ENCODE data around the gene MAP7. TPM values are rescaled to one million over a fixed set of nuclear protein-coding genes. Genes with fewer than 3 reads are reported as not detected.

The MAP7 gene
- total RNA-seq, 3 donors from 2014 or later (not counting 1 experiment from before 2014, with no cell fraction given) = 0.14 to 0.68 (median 0.14) TPM

DNA sequence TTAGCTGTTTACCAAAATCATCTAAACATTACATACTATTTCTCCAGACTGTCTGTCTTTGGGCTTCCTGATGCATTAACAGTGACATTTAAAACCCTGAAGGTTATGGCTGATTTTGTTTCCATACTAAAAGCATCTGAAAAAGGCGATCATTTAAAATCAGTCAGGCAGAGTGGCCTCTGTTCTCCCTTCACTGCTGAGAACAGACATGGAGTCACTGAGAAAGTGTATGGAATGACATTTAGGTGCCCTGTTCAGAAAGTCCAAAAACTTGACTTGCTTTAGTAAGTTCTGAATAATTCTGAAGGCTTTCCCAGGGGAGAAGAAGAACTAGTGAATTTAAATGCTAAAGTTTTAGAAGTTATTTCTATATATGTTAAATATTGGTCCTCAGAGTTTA is 83.0 kb downstream of the MAP7 start:
- no peaks in the 10 kb centered on the region for H3K36me3 Mint-ChIP-seq
- H3K27me3 Mint-ChIP-seq (ENCODE audit: low read depth in 2 of 2) = peaks cover 3 to 31% of the 10 kb centered on the region in 2 donors
- H3K9me3 Mint-ChIP-seq = no peaks in the 10 kb centered on the region
- no peaks in the 10 kb centered on the region for H3K36me3 ChIP-seq (ENCODE audit: control insufficient read depth, insufficient read depth, low read length)
- no peak overlapping the region for H3K4me3 ChIP-seq (ENCODE audit: low read length)
- peaks cover 0 to 14% of the 10 kb centered on the region in 2 donors for H3K4me1 Mint-ChIP-seq
- H3K9me3 ChIP-seq (ENCODE audit: control insufficient read depth, insufficient read depth, low read length) = no peaks in the 10 kb centered on the region
- peaks cover 3% of the 10 kb centered on the region for H3K4me1 ChIP-seq (ENCODE audit: control insufficient read depth, insufficient read depth, low read length)
- no peak overlapping the region for H3K27ac ChIP-seq (ENCODE audit: low read length)
- intact Hi-C loops (cut with micrococcal nuclease) = no loop called here
- no peak overlapping the region for H3K27ac Mint-ChIP-seq
- TF ChIP-seq, protein P1, sequence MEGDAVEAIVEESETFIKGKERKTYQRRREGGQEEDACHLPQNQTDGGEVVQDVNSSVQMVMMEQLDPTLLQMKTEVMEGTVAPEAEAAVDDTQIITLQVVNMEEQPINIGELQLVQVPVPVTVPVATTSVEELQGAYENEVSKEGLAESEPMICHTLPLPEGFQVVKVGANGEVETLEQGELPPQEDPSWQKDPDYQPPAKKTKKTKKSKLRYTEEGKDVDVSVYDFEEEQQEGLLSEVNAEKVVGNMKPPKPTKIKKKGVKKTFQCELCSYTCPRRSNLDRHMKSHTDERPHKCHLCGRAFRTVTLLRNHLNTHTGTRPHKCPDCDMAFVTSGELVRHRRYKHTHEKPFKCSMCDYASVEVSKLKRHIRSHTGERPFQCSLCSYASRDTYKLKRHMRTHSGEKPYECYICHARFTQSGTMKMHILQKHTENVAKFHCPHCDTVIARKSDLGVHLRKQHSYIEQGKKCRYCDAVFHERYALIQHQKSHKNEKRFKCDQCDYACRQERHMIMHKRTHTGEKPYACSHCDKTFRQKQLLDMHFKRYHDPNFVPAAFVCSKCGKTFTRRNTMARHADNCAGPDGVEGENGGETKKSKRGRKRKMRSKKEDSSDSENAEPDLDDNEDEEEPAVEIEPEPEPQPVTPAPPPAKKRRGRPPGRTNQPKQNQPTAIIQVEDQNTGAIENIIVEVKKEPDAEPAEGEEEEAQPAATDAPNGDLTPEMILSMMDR (IDR thresholded peaks at IDR 0.05) = no peak
- H3K27me3 ChIP-seq (ENCODE audit: control insufficient read depth, insufficient read depth, low read length) = peaks cover 4% of the 10 kb centered on the region
- ATAC-seq = no peak
- 100% methylated on average over 1 of the region's 1 CpG for WGBS (ENCODE audit: insufficient coverage)
- no peak for DNase-seq
- no peak overlapping the region for H3K4me3 Mint-ChIP-seq

- no peak overlapping the region for H3K27ac ChIP-seq (ENCODE audit: low read length)
- H3K4me1 ChIP-seq (ENCODE audit: control insufficient read depth, insufficient read depth, low read length) = peaks cover 3% of the 10 kb centered on the region
- WGBS (ENCODE audit: insufficient coverage) = 78% methylated on average over 4 of the region's 4 CpGs
- H3K27me3 Mint-ChIP-seq (ENCODE audit: low read depth in 2 of 2) = peaks cover 4 to 31% of the 10 kb centered on the region in 2 donors
- H3K27me3 ChIP-seq (ENCODE audit: control insufficient read depth, insufficient read depth, low read length) = peaks cover 4% of the 10 kb centered on the region
- no peaks in the 10 kb centered on the region for H3K9me3 Mint-ChIP-seq
- H3K9me3 ChIP-seq (ENCODE audit: control insufficient read depth, insufficient read depth, low read length) = no peaks in the 10 kb centered on the region
- ATAC-seq (no peak), DNase-seq (no peak)
- peaks cover 0 to 14% of the 10 kb centered on the region in 2 donors for H3K4me1 Mint-ChIP-seq
- H3K27ac Mint-ChIP-seq = no peak overlapping the region
- no peaks in the 10 kb centered on the region for H3K36me3 ChIP-seq (ENCODE audit: control insufficient read depth, insufficient read depth, low read length)
- H3K4me3 Mint-ChIP-seq = no peak overlapping the region
- H3K36me3 Mint-ChIP-seq = no peaks in the 10 kb centered on the region
- TF ChIP-seq, protein P1 (IDR thresholded peaks at IDR 0.05) = no peak
- H3K4me3 ChIP-seq (ENCODE audit: low read length) = no peak overlapping the region
- intact Hi-C loops (cut with micrococcal nuclease) = no loop called here
Measured at GRCh38 chr6:136466777-136467176, 83.4 kb downstream of the MAP7 start.

DNA sequence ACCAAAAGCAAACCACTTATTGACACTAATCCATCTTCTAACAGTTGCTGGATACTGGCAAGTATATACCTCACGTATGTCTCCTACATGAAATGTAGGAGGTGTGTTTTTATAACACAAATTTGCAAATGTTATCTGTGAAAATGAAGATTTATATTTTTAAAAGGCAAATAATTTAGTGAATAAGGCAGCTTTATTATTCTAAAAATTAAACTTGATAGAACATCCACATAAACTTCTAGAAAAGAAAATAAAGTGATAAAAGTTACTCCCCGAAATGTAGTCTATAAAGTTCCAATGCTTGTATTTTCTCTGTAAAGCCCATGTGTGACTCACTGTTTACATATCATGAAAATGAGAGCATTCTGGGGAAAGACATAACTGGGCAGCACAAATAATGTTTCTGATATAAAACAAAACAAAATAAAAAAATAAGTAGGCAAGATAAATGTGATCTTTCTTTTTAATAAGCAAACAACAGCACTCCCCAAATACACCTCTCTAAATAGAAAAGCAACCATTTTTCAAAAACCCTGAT is 84.4 kb downstream of the MAP7 start:
- no CpG with 5 or more reads among the region's 2 CpGs for WGBS (ENCODE audit: insufficient coverage)
- Histone ChIP-seq H3K27ac (ENCODE audit: low read length) (no peak overlapping the region), H3K36me3 (ENCODE audit: control insufficient read depth, insufficient read depth, low read length) (no peaks in the 10 kb centered on the region), H3K27me3 (ENCODE audit: control insufficient read depth, insufficient read depth, low read length) (peaks cover 4% of the 10 kb centered on the region), H3K4me3 (ENCODE audit: low read length) (no peak overlapping the region), H3K9me3 (ENCODE audit: control insufficient read depth, insufficient read depth, low read length) (no peaks in the 10 kb centered on the region), H3K4me1 (ENCODE audit: control insufficient read depth, insufficient read depth, low read length) (peaks cover 3% of the 10 kb centered on the region)
- DNase-seq (no peak), ATAC-seq (no peak)
- Mint-ChIP-seq H3K27me3 (ENCODE audit: low read depth in 2 of 2) (peaks cover 4 to 31% of the 10 kb centered on the region in 2 donors), H3K4me3 (no peak overlapping the region), H3K27ac (no peak overlapping the region), H3K9me3 (no peaks in the 10 kb centered on the region), H3K4me1 (peaks cover 0 to 10% of the 10 kb centered on the region in 2 donors), H3K36me3 (no peaks in the 10 kb centered on the region)
- intact Hi-C loops (cut with micrococcal nuclease) = no loop called here
- TF ChIP-seq, protein P1 (IDR thresholded peaks at IDR 0.05) = no peak

DNA sequence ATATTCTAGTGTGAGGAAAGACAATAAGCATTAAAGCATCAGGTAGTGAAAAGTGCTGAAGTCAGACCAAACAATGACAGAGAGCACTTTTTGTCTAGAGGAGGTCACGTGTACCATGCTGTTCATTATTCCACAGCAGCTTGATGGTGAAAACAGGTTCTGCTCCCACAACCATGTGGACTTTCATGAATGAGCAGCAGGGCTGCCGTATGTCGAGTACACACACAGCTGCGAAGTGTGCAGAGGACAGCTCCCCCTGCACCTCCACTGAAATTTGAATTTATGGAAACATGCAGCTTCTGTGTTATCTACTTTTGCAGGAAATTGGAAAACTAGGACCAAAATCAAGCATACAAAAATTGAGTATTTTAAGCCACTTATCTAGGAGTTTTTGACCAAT is 85.3 kb downstream of the MAP7 start:
- H3K4me3 ChIP-seq (ENCODE audit: low read length) = no peak overlapping the region
- H3K4me1 Mint-ChIP-seq = peaks cover 0 to 10% of the 10 kb centered on the region in 2 donors
- TF ChIP-seq, protein P1 (IDR thresholded peaks at IDR 0.05) = no peak
- H3K9me3 Mint-ChIP-seq = no peaks in the 10 kb centered on the region
- no peak overlapping the region for H3K27ac ChIP-seq (ENCODE audit: low read length)
- intact Hi-C loops (cut with micrococcal nuclease) = no loop called here
- H3K4me3 Mint-ChIP-seq = no peak overlapping the region
- H3K27ac Mint-ChIP-seq = no peak overlapping the region
- no peaks in the 10 kb centered on the region for H3K36me3 ChIP-seq (ENCODE audit: control insufficient read depth, insufficient read depth, low read length)
- peaks cover 3% of the 10 kb centered on the region for H3K4me1 ChIP-seq (ENCODE audit: control insufficient read depth, insufficient read depth, low read length)
- WGBS (ENCODE audit: insufficient coverage) = 81% methylated on average over 4 of the region's 4 CpGs
- H3K27me3 Mint-ChIP-seq (ENCODE audit: low read depth in 2 of 2) = peaks cover 4 to 23% of the 10 kb centered on the region in 2 donors
- H3K9me3 ChIP-seq (ENCODE audit: control insufficient read depth, insufficient read depth, low read length) = no peaks in the 10 kb centered on the region
- peaks cover 4% of the 10 kb centered on the region for H3K27me3 ChIP-seq (ENCODE audit: control insufficient read depth, insufficient read depth, low read length)
- no peak for DNase-seq
- ATAC-seq = no peak
- H3K36me3 Mint-ChIP-seq = no peaks in the 10 kb centered on the region

Data from natural killer cell (primary cell).